Heart left ventricle (tissue), 16 donors: ENCODE data around the gene HOXC11. TPM values are rescaled to one million over a fixed set of nuclear protein-coding genes. Genes with fewer than 3 reads are reported as not detected.

ENCODE experiments used
- ATAC-seq, 4 donors: fragments of 200-7000 bp; cut with Tn5 transposase; one replicate each; pipeline ENCODE4 v1.9.1; 2020 to 2022; ENCODE audit warnings: moderate library complexity in 4 of 4, mild to moderate bottlenecking in 3 of 4, moderate number of reproducible peaks in 1 of 4
- DNase-seq, 5 donors: peaks; one replicate each; pipeline ENCODE4 v3.0.0-alpha.2; 2020
- H3K27ac ChIP-seq, 12 donors: fragments of 200-600 bp; sonication (generic) in 4 of 12; one replicate each; pipeline versions ENCODE4 v1.5.0 to v1.8.0; 2016 to 2022; ENCODE audit warnings: mild to moderate bottlenecking in 2 of 12
- H3K27me3 ChIP-seq, 9 donors: fragments of 200-600 bp; sonication (generic) in 2 of 9; one replicate each; pipeline versions ENCODE4 v1.5.1 to v1.8.0; 2016 to 2022; ENCODE audit warnings: mild to moderate bottlenecking in 3 of 9
- H3K36me3 ChIP-seq, 9 donors: fragments of 200-600 bp; sonication (generic) in 2 of 9; one replicate each; pipeline versions ENCODE4 v1.5.0 to v1.8.0; 2018 to 2022; ENCODE audit warnings: mild to moderate bottlenecking in 2 of 9
- H3K4me1 ChIP-seq, 12 donors: fragments of 200-600 bp; sonication (generic) in 4 of 12; one replicate each; pipeline versions ENCODE4 v1.5.0 to v1.8.0; 2016 to 2022; ENCODE audit warnings: mild to moderate bottlenecking in 3 of 12
- H3K4me3 ChIP-seq, 12 donors: fragments of 200-600 bp; sonication (generic) in 4 of 12; one replicate each; pipeline versions ENCODE4 v1.5.0 to v1.8.0; 2017 to 2022; ENCODE audit warnings: mild to moderate bottlenecking in 9 of 12, moderate library complexity in 4 of 12
- H3K9me3 ChIP-seq, 12 donors: fragments of 200-600 bp; sonication (generic) in 4 of 12; one replicate each; pipeline versions ENCODE4 v1.5.0 to v1.8.0; 2016 to 2022; ENCODE audit warnings: mild to moderate bottlenecking in 1 of 12
- POLR2A ChIP-seq, 2 donors: fragments of 450-650 bp; IDR thresholded peaks; one replicate each; pipeline ENCODE4 v1.6.1; 2017; ENCODE audit warnings: antibody characterized with exemption in 2 of 2, mild to moderate bottlenecking in 2 of 2, moderate library complexity in 2 of 2
- WGBS, 4 donors: extraction: QIAGEN DNeasy Blood & Tissue Kit in 2 of 4; methylation state at CpG; one replicate each; pipeline versions ENCODE4 v1.1.5 to v1.1.7; 2013 to 2018; 5-methylcytosine and 5-hydroxymethylcytosine counted together
- intact Hi-C, 10 donors: fragments of 100-400 bp; cut with DNase I; formaldehyde crosslinking; loops; one replicate each; pipeline versions ENCODE4 v1.11.1 to v1.14.2; 2022
- polyA plus RNA-seq, 2 donors: library from polyadenylated mRNA; stranded (reverse); fragments of 200-250 nt; gene quantifications; one replicate each; pipeline ENCODE4 v1.2.3, GENCODE V29; 2013
- total RNA-seq, 9 donors: library from RNA; depleted of rRNA in 2 of 9; stranded (reverse); fragments of >200 nt in 2 of 9; fragmentation: NEBNext Ultra II Directional in 3 of 9; extraction: Animal tissue kit (Norgen Biotek cat#: 25700) in 3 of 9; gene quantifications; one replicate each; pipeline versions ENCODE4 v1.1.0 to v1.2.4, GENCODE V29; 2016 to 2023
- TF ChIP-seq, protein P1 (sequence below), 12 donors: fragments of 200-600 bp; sonication (generic) in 4 of 12; IDR thresholded peaks; one replicate each; pipeline versions ENCODE4 v1.5.0 to v1.8.0; 2018 to 2022; ENCODE audit warnings: antibody characterized with exemption in 12 of 12, mild to moderate bottlenecking in 5 of 12
- donor health status: ischemic (EF 13 %, LVEDD 7.1; RV severe dilation, severe dysfunction).
- donor health status: healthy with polysubstance abuse.
- donor health status: DM: no; HTN: yes; CAD: no.
- donor health status: DM: no; HTN: no; CAD: no.
- donor health status: ischemic (EF 25% LVEDD 6.9; RV normal size, moderate dysfunction).
- donor health status: ischemic (EF 25% LVEDD 5.7; RV mildly dilated, moderate dysfunction).
- donor health status: healthy.
- donor health status: DM: yes; HTN: yes; CAD: no.
- donor health status: ischemic (EF 35%, LVEDD 5.7; RV mildly dilated, moderate dysfunction).
- donor health status: nonischemic (EF 11% LVEDD 7.7; RV severe dilation, severe dysfunction).
- donor health status: DM: yes; HTN: yes; CAD: no.
- donor health status: PGD.
- donor health status: ischemic (EF 29% LVEDD 5.4; RV normal size, mild dysfunction).
- donor health status: nonischemic (EF 23%, LVEDD 6.1; RV moderate dilation, normal function).

Gene HOXC11
- total and polyA plus RNA-seq, 11 donors: not detected

DNA sequence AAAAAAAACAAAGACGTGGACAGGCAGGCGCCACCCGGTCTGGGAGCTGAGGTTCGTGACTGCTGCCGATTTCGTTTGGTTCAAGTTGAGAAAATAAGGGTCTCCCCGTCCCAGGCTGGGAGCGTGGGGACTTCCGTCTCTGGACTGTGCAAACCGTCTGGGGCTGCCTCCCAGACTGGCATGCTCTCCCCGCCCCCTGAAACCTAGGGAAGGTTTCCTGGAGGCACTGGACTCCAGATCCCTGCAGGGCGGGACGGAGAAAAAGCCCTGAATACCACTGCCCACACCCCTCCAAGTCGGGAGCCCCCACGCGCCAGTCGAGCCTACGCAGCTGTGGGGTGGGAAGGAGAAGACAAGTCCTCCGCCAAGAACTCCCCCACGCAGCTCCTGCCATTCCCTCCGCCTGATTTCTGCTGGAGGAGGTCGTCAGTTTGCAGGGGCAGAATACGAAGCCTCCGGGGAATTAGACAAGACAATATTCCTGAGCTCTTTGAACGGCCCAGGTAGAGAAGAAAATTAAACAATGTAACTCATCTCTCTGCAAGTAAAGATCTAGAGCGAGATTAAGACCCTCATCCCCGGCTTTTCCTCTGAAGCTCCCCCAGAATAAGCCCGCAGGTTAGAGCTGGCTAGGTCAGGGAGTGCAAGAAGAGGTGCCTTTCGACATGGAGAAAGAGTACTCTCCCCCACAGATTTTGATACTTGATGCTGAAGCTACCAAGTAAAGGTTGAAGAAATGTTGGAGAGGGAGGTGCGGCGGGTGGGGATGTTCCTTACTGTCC, 44.7 kb upstream of the HOXC11 start:
- no peaks in the 10 kb centered on the region for H3K9me3 ChIP-seq
- no peaks in the 10 kb centered on the region for H3K4me1 ChIP-seq
- peaks cover 49 to 100% (median 87%) of the 10 kb centered on the region in 9 donors for H3K27me3 ChIP-seq
- 3 to 6% (median 4%) methylated on average over 31 of the region's 31 CpGs for WGBS, 4 donors
- DNase-seq (no peak), ATAC-seq (no peak)
- H3K36me3 ChIP-seq: no peaks in the 10 kb centered on the region
- no peak overlapping the region for H3K27ac ChIP-seq
- TF ChIP-seq, protein P1, sequence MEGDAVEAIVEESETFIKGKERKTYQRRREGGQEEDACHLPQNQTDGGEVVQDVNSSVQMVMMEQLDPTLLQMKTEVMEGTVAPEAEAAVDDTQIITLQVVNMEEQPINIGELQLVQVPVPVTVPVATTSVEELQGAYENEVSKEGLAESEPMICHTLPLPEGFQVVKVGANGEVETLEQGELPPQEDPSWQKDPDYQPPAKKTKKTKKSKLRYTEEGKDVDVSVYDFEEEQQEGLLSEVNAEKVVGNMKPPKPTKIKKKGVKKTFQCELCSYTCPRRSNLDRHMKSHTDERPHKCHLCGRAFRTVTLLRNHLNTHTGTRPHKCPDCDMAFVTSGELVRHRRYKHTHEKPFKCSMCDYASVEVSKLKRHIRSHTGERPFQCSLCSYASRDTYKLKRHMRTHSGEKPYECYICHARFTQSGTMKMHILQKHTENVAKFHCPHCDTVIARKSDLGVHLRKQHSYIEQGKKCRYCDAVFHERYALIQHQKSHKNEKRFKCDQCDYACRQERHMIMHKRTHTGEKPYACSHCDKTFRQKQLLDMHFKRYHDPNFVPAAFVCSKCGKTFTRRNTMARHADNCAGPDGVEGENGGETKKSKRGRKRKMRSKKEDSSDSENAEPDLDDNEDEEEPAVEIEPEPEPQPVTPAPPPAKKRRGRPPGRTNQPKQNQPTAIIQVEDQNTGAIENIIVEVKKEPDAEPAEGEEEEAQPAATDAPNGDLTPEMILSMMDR (IDR thresholded peaks at IDR 0.05): no peak
- no peak for TF ChIP-seq POLR2A (IDR thresholded peaks at IDR 0.05)
- H3K4me3 ChIP-seq: no peak overlapping the region
- intact Hi-C loops: no loop called here

DNA sequence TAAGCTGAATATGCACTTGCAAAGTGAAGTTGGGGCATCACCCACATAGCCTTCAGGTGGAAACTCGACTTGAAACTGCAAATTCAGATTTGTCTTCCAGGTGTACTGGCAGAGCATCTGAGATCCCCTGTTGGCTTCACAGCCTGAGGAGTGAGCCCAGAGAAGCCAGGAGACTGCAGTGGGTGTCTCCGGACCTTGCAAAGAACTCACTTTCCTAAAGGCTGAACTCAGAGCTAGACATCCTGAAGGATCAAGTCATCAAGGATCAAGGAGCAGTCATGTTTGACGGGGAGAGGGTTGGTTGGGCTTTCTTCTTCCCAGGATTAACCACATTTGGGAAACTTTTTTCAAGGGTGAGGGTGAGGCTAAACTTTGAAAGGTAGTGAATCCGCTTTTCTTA, 43.4 kb upstream of the HOXC11 start:
- ATAC-seq: no peak
- TF ChIP-seq, protein P1 (IDR thresholded peaks at IDR 0.05): no peak
- TF ChIP-seq POLR2A (IDR thresholded peaks at IDR 0.05): no peak
- no peak overlapping the region for H3K4me3 ChIP-seq
- intact Hi-C loops: no loop called here
- H3K4me1 ChIP-seq: no peaks in the 10 kb centered on the region
- H3K27ac ChIP-seq: no peak overlapping the region
- peaks cover 61 to 100% (median 92%) of the 10 kb centered on the region in 9 donors for H3K27me3 ChIP-seq
- no peaks in the 10 kb centered on the region for H3K36me3 ChIP-seq
- no peak for DNase-seq
- WGBS, 4 donors: 11 to 19% (median 16%) methylated on average over 4 of the region's 4 CpGs
- H3K9me3 ChIP-seq: no peaks in the 10 kb centered on the region

DNA sequence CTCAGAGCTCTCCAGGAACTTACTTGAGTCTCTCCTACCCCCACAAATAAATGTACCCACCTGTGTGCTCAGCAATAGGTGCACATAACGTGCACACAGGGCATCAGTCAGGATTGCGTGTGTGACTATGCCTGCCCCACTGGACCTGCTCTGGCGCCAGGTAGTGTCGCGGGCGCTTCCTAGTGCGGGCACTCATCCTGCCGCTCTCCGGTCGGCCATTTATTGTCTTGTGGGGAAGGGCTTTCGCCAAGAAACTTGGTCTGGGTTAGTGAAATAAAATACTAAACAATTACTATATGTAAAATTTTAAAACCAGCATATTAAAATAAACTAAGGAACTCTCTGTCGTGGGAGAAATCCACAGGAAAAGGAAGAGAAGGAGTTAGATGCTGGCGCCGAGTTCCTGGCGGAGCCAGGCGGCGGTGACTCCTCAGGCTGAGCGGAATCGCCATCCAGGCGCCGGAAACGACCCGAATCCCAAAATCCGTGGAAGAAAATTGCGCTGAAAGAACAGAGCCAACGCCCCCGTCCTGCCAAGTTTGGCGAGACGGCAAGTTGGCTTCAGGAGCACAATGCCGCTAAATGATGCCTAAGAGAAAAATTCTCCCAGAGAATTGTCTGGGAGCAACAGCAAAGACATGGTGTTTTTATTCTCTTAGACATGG, 42.2 kb upstream of the HOXC11 start:
- TF ChIP-seq POLR2A (IDR thresholded peaks at IDR 0.05): no peak
- intact Hi-C loops: no loop called here
- no peaks in the 10 kb centered on the region for H3K36me3 ChIP-seq
- peaks cover 0 to 7% (median 0%) of the 10 kb centered on the region in 12 donors for H3K4me1 ChIP-seq
- H3K9me3 ChIP-seq: no peaks in the 10 kb centered on the region
- H3K4me3 ChIP-seq: no peak overlapping the region
- DNase-seq (no peak), ATAC-seq (no peak)
- no peak overlapping the region for H3K27ac ChIP-seq
- WGBS, 4 donors: 5 to 10% (median 5%) methylated on average over 30 of the region's 30 CpGs
- H3K27me3 ChIP-seq: peaks cover 62 to 100% (median 98%) of the 10 kb centered on the region in 9 donors

DNA sequence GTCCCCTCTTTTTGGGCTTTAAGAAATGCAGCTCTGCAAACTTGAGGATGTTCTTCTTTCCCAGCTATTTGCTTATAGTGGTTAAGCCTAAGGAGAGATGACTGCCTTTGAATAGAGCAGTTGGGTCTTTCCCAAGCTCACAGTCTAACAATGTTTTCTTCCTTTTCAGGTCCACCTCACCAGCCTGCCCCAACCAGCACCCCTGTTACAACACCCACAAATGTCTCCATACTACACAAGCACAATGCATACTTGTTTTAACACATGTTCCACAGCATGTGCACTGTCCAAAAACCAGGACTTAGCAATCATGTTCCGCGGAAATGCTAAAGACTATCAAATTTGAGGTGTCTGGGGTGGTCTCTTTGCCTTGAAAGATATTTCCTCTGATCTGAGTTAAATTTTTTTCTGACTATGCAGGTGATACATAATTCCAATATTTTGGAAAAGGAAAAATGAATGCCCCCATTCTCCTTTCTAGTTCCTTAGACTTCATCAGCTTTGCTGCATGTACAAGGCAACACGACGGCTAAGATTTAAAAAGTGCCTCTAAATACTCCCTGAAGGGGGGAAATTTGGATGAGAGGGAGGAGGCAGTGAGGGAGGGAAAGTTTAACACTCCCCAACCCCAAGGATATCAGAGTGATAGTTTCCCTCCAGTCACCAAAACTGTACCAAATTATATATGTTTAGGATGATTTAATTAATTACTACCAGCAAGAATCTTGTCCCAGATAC, 40.9 kb upstream of the HOXC11 start:
- TF ChIP-seq, protein P1 (IDR thresholded peaks at IDR 0.05): no peak
- TF ChIP-seq POLR2A (IDR thresholded peaks at IDR 0.05): no peak
- H3K4me1 ChIP-seq: peaks cover 0 to 10% (median 0%) of the 10 kb centered on the region in 12 donors
- peaks cover 64 to 100% (median 98%) of the 10 kb centered on the region in 9 donors for H3K27me3 ChIP-seq
- H3K36me3 ChIP-seq: no peaks in the 10 kb centered on the region
- H3K27ac ChIP-seq: no peak overlapping the region
- 33 to 47% (median 35%) methylated on average over 4 of the region's 4 CpGs for WGBS, 4 donors
- intact Hi-C loops: no loop called here
- H3K4me3 ChIP-seq: no peak overlapping the region
- DNase-seq: no peak
- no peak for ATAC-seq
- no peaks in the 10 kb centered on the region for H3K9me3 ChIP-seq
